ENCODE data around the gene MED12L. TPM values are rescaled to one million over a fixed set of nuclear protein-coding genes. Genes with fewer than 3 reads are reported as not detected.

MED12L gene
- polyA plus RNA-seq, 1 donor = 9.7 TPM

DNA sequence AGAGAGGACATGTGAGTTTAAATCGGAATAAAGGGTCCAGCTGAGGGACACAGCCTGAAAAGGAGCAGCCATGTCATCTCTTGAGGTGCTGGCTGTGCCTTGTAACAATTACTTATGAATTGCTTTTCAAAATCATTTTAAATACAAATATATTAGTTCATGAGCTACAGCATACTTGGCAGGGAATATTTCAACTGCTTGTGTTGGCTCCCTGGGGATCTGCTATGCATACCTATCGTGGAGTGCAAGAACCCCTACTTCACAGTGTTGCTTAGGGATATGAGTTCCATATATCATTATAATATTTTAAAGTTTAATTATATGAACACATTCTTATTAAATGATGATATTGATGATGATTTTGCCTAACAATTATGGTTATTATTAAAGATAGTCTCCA is 212.0 kb downstream of the MED12L start:
- no peak for DNase-seq

DNA sequence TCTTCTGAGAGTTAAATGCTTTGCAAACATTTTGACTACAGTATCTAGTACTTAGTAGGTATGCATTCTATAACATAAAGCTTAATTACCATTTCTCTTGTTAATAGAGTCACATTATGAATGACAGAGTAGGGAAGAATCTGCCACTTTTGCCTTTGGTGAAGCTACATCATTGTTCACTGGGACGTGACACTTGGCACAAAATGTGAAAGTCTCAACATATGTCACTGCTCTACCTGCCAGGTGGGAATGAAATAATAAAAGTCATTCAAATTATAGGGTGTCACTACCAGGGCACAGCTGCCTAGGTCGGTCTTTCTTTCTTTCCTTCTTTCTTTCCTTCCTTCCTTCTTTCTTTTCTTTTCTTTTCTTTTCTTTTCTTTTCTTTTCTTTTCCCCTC is 213.5 kb downstream of the MED12L start:
- DNase-seq = no peak

DNA sequence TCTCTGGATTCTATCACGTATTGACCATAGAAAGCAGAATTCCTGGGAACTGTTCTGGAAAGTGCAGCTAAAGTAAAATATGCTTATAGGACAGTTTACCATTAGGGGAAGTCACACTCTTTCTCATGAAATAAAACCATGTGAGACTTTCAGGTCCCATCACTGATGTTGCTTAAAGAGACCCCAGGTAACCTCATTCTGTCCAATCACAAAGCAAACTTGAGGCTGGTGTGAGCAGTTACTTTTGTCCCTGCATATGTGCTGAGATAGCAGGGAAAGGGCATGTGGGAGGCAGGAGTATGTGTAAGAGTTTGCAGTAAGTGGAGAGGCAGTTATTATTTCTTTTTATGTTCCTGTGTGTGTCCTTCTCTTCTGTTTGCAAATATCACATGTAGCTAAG is 215.1 kb downstream of the MED12L start:
- DNase-seq = no peak

DNA sequence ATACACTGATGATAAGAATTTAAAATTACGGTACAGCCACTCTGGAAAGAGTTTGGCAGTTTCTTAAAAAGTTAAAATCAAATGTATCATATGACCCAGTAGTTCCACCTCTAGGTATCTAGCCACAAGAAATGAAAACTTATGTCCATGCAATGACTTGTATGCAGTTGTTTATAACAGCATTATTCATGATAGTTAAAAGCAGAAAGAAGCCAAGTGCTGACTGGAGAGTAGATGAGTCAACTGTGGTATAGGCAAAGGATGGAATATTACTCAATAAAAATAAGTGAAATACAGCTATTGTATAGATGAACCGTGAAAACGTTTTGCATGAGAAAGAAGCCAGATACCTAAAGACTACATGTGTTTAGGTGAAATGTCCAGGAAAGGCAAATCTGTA is 216.3 kb downstream of the MED12L start:
- no peak for DNase-seq

DNA sequence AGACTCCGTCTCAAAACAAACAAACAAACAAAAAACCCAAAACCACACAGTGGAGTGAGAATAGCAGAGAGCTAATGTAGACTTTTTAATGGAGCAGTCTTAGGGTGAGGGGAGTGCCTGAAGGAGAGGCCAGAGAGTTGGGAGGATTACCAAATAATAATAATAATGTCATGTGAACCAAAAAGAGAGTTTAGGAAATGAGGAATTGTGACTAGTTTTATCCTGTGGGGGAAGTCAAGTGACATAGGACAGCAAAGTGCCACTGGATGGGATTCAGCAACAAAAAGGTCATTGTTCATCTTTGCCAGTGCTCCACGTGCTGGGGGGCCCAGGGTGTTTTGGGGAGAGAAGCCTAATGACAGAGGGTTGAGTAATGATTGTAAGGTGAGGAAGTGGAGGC is 218.3 kb downstream of the MED12L start:
- no peak for DNase-seq

DNA sequence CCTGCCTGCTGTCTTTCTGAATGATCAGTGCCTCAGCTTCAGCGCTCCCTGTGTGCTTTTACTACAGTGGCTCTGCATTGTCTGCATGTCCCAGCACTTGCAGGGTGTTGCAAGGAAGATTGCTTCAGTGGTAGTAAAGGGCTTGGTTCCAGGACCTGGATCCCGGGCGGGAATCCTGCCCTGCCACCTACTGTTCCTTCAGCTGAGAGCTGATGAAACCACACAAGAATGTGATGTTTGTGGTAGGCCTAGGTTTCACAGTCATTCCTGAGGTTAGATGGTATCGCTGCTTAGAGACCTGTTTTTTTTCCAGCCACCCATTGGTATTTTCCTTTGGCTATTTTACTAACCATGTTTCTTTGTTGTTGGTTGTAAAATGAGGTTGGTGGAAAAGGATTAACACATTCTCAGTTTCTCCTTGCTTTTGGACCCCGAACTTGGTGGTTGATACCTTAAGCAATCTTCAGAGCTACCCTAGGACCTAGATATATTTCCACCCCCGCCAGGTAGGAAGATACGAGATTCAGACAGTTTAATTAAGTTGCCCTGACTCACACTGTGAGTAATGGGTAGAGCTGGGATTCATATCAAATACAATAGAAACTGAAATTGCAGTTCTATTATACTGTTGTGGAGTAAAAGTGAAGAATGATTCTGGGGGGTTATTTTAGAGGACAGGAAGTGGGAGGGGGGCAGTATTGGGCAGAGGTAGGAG is 219.8 kb downstream of the MED12L start:
- DNase-seq = no peak

DNA sequence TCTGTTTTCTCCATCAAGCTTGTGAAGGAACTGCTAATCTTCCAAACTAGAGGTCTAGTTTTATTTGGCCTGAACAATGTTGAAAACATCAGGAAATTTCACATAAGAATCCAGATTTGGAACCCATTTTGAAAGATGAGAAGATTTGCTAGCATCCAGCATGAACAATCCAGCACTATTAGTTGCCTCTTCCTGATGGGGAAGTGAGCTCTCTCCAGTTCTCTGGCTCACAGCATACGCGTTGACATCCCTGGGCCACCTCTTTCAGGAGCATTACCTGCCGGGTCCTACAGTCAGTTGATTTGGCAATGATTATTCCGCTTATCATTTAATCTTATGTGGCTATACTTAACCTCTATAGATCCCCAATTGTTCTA is 220.3 kb downstream of the MED12L start:
- DNase-seq = no peak

DNA sequence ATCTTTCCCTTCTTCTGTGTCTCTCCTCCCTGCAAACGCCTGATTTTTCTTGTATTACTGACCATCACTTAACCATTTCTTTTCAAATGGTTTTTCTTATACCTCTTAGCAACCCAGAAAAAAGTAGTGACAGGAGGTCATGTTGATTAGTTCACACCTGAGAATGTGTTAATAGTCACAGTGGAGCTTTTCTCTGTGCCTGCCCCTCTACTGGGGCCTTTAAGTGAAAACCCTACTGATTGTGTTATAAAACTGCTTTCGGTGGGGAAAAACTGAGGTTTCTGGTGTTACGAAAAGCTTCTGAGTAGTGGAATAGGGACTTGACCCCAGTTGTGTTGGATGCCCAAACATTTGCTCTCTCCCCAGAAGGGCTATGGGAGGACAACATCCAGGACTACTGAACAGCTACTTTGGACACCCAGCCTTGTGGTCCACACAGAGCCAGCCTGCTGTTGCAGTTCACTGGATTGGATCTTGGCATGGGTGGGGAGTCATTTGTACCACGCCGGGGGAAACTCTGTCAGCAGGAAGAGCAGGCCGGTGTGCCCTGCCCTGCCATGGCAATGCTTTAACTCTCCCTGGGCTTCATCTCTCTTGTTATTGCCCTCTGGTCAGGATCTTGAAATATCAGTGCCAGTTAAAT is 220.8 kb downstream of the MED12L start:
- no peak for DNase-seq

DNA sequence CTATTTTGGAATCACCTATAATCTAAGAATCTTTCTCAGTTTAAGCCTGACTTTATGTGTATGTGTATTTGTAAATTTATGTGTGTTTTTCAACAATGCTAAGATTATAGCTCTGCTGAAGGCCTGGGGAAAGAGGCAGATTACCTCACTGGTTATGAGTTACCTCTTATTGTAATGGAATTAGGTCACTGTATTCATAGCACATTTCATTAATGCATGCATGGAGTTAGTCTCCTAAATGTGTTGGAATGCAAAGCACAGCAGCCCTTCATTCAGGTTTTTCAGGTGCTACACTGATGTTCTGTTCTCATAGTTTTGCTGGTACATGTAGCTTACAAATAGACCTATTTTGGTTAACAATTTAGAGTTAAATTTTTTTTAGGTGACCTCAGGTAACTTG is 221.7 kb downstream of the MED12L start:
- DNase-seq = no peak

DNA sequence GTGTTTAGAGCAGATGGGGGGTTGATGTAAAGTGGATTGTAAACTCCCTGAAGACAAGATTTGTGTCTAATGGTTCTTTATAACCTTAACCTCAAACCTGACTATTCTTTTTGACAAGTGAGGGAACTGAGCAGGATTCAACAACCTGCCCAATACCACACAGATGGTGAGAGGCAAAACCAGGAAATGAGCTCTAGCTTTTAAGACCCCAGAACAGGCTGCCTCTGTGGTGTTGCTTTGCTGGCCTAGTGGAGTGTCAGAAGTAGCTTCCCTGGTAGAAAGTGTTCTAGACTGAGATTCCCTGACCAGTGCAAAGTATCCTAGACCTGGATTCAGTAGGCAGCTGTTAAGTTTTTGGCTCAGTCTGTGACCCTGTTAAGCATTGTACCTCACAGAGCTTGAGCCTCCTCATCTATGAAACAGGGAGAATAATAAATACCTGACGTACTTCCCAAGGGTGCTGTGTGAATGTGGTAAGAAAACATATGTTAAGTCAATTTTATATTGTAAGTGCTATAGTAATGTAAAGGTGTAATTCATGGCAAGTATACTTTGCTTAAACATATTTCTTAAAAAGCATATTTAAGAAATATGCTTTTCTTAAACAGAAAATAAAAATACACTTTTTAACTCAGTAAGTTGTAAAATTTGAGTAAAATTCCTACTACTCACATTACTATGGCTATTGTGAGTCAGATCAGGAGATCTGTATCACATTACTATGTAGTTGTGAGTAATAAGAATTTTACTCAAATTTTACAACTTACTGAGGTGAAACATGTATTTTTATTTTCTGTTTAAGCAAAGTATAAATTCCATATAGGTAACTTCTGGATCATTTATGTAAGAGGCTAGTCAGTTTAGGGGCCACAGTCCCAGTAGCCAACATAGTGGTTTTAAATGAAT is 222.4 kb downstream of the MED12L start:
- no peak for DNase-seq

DNA sequence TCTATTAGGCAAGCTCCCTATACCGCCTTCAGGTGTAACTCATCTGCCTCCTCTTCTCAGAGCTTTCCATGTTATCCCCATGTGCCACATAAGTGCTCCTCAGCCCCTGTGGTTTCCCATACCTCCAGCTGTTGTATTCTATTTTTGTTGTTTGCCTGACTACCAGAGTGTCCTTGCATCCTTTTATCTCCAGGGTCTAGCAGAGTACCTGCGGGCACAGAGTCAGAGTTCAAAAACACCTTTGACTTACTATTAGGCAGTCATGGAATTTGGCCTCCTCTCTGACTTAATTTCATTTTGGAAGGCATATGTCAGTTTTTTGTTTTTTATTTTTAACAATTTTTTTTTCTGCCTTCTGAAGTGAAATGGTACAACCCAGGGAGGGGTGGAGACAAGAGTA is 224.1 kb downstream of the MED12L start:
- no peak for DNase-seq

DNA sequence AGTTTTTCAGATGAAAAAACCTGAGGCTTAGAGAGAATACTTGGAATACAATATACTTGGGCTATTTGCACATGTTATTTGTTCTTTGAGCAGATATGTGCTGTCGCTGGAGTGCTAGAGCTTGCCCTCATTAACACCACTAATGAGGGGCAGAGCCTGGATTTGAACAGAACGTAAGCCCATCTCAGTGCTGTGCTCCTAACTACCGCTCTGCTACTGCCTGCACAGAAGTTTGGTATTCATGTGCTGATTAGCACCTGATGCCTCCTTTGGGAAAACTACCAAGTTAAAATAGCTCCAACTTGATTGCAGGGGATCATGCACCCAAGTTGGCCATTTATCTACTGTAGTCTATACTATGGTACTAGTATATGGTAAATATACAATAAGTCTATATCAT is 227.5 kb downstream of the MED12L start:
- no peak for DNase-seq

DNA sequence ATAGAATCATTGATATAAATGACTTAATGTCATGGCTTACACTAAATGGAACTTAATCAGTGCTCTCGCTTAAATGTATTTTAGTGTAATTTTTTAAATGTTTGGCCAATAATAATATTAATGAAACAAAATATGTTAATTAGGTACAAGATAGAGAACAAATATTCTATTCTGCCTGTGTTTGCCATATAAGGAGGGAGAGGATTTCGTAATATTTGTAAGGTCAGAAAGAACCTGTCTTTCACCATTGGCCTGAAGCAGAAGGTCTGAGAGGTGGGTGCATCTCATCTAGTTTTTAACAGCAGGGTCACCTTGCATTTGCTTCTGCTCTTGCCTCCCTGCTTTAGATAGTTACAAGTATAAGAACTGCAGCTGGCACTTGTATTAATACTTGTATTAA is 228.7 kb downstream of the MED12L start:
- DNase-seq = no peak

DNA sequence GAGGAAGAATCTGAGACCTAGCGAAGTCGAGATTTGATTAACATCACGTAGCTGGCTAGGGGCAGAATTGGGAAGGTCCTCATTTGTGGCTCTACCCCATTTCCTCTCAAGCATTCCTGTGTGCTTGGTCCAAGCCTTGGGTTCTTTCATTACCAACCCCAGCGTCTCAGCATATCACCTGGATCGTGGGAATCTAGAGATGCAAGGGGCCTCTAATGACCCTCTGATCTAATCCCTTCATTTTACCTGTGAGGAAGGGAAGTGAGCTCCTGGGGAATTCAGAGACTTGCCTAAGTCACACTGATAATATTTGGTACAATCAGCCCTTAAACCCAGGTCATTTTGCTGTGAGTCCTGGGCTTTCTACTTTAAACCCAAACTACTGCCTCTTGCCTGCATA is 229.1 kb downstream of the MED12L start:
- DNase-seq = no peak

DNA sequence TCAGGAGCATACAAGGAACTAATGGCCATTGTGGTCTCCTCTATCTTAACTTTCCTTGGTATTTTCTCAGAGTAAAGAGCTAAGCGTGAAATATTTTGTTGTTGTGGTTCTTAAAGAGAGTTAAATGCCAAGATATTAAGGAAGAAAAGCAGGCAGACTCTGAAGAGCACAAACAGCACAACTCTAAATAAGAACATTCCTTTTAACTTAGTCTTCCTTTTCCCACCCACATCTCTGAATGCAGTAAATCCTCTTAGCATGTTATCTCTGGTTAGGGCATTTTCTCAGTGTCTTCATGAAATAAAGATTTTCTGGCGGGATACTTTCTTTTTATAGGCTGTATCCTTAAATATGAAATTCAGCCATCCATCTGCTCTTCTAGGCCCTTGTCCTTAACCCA is 229.7 kb downstream of the MED12L start:
- DNase-seq = no peak

DNA sequence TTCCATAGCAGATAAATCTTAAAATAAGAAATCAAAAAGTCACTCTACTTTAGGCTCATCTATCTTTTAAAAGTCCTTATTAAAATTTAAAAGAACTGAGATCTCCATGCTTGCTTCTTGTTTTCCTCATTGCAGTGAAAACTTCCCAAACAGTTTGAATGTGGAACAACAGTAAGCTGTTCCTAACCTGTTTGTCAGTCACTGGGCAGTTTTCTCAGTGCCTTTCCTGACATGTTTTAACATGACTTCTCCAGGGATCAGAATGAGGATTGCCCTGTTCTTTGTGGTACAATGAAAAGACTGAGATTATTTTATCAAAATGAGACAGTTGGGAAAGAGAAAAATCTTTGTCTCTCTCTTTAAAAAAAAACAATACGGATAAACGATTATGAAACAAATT is 230.4 kb downstream of the MED12L start:
- DNase-seq = no peak

DNA sequence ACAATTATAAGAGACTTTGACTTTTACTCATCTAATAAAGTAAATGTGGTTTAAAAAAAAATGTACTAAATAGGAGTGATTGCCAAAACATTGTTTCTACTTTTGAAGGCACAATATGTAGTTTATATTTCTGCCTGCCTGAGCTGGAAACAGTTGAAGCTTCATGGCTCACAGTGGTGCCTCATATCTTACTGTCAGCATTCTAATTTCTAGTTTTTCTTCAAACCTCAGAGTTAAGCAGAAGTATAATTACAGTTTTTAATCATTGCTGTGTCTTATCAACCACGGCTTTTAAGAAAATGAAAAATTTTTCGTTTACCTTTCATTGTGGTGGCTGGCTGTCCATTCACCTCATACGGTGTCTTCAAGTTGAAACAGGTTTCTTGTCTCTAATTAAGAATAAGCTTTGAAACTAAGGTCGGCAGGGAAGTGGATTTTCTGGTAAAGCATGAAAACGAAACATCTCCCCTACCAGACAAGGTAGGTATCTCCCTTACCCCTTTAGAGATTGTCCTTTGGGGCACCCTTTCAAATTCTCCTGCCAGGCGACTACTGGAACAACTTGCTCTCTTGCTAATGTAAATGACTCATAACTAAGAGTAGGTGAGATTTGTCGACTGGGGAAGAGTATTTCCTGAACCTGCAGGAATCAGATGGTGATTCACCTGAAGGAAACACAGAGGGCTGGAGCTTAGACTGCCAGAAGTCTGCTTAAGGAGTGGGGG is 231.0 kb downstream of the MED12L start, which contains the start of gene GPR87:
GPR87 (minus strand) TSS at position 554 of the 725 bp plus-strand sequence. CDS start 16,720 bp downstream, outside the sequence.
- no peak for DNase-seq

DNA sequence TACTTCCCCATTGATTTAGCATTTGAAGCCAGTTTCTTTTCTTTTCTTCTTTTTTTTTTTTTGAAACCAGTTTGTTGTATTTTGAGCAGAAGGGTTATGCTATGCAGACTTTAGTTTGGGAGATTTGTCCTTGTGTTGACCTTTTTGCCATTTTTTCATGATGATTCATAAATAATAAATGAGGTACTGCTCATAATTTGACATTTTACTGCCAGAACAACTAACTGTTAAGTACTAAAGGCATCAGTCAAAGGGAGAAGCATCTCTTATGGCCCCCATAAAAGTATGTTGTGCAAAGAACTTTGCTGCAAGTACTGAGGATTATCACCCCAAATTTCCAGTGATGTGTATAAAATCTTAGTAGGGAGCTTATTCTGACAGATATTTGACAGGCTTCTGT is 232.8 kb downstream of the MED12L start:
- no peak for DNase-seq

DNA sequence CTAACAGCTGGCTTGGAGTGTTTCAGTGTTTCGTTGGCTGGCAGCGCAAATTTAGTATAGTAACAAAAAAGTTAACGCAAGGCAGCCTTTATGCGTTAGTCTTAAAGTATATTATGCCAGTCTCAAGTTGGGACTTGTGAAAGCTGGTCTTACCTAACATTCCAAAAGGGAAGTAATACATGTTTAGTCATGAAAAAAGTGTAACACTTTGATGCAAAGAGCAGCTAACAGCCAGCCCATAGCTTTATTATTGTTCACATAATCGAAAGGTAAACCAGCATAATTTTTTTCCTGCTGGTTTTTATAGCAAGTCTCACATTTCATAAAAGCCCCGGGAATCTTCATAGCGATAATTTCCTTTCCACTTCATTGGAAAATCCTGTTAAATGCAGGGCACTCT is 233.5 kb downstream of the MED12L start:
- DNase-seq = no peak

DNA sequence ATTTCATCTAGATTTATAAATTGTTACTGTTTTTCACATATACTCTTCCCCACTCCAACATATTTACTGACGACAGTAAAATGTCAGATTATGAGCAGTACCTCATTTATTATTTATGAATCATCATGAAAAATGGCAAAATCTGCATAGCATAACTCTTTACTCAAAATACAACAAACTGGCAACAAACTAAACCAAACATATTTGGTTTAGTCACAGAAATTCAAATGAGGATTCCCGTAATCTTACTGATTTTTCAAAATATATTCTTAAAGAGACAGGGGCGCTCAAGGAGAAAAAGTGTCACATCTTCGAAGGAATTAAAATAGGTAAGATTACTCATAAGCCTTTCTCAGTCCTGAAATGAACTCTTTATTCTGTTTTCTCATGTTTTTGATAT is 234.2 kb downstream of the MED12L start:
- DNase-seq = no peak

DNA sequence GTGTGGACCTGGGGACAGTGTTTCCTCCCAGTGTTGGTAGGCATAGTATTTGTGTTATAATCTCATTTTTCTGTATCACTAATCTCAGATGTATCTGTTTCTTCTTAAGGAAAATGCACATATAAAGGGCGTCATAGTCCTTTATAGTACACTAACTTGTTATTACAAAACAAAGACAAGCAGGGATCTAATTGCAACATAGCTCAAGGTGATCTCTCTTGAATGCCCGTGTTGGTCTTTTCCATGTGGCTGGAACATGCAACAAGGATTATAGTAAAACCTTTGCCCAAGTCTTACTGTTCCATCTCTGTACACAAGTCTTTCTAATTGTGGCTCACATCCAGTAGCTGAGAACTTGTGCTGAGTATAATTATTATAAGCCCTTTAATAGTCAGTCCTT is 234.7 kb downstream of the MED12L start:
- DNase-seq = no peak

DNA sequence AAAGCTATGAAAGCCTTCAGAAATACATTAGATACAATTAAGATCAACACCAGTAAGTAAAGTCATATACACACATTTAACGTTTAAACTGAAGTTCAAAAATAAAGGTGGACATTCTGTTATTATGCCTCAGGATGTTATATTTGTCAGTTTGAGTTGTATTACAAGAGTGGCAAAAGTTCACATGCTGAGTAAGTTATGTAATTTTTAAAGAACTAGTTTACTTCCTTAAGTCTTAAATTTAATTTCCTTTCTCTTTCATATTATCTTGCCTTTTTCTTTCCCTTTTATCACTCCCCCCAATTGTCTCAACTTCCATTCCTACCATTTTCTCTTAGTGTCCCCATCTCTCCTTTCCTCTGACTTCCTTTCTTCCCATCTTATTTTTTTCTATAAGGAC is 236.1 kb downstream of the MED12L start:
- DNase-seq = no peak

DNA sequence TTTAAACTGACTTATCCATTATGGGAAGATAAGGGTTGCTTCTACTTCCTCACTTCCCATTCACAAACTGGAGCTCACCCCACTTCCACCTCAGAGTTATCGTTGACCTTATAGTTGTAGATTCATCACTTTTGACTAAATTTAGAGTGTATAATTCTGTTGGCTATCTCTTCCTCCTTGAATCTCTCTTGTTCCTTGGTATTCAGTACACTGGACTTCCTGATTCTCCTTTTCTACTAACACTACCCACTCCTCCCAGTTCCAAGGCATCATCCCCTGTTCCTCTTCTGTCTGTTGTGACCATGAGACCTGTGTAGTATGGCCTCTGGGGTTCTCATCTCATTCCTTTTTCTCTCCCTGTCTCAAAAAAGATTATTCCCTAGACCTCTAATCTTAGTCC is 237.0 kb downstream of the MED12L start:
- DNase-seq = no peak
